D721Med (cell line): ENCODE measurements around the gene RICTOR.

Experiments
- DNase-seq: peaks from one replicate; pipeline ENCODE4 v3.0.0; 2011; ENCODE audit warnings: low spot score; ENCODE audit not compliant: insufficient read length
- FAIRE-seq: peaks from 2 replicates; lab custom pipeline; 2011; peaks lifted over from hg19 to GRCh38; lab: Jason Lieb, UNC
- CTCF ChIP-seq: IDR thresholded peaks from 2 replicates; pipeline ENCODE4 v1.5.1; 2012; ENCODE audit warnings: mild to moderate bottlenecking, control low read depth; ENCODE audit not compliant: insufficient read depth; ENCODE audit errors: missing control alignments

RICTOR gene

GRCh38 chr5:38899936-38900335 is 174.3 kb downstream of the RICTOR start:
- DNase-seq (no peak), FAIRE-seq (no peak)
- no peak for TF ChIP-seq CTCF

DNA sequence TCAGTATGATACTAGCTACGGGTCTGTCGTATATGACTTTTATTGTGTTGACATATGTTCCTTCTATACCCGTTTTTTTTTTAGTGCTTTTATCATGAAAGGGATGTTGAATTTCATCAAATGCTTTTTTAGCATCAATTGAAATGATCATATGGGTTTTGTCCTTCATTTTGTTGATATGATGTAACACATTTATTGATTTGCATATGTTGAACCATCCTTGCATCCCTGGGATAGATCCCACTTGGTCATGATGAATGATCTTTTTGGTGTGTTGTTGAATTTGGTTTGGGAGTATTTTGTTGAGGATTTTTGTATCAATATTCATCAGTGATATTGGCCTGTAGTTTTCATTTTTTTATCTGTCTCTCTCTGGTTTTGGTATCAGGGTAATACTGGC is 177.4 kb downstream of the RICTOR start:
- DNase-seq (no peak), FAIRE-seq (no peak)
- no peak for TF ChIP-seq CTCF

- FAIRE-seq: no peak
Observed at GRCh38 chr5:38892363-38892762, 181.8 kb downstream of the RICTOR start.

GRCh38 chr5:38891563-38891962 is 182.6 kb downstream of the RICTOR start:
- no peak for TF ChIP-seq CTCF
- no peak for DNase-seq
- FAIRE-seq: no peak

More at GRCh38 chr5:38892363-38892762, 181.8 kb downstream of the RICTOR start:
- no peak for TF ChIP-seq CTCF
- DNase-seq: no peak

DNA sequence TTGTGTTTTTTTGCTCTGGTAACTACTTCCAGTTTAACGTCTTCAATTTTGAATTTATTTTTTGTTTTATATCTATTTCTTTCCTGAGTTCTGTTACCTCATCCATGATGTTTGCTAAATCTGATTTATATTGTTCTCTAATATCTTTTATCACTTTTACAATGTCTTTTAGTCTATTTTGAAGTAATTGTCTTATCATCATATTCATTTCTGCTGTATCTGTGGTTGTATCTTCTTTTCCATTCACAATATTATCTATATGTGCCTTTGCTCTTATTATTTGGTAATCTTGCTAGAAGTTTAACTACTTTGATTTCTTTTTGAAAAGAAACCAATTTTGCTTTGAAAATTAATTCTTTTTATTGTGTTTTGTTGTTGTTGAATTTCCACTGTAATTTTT is 184.8 kb downstream of the RICTOR start:
- FAIRE-seq: no peak
- TF ChIP-seq CTCF: no peak
- no peak for DNase-seq

DNA sequence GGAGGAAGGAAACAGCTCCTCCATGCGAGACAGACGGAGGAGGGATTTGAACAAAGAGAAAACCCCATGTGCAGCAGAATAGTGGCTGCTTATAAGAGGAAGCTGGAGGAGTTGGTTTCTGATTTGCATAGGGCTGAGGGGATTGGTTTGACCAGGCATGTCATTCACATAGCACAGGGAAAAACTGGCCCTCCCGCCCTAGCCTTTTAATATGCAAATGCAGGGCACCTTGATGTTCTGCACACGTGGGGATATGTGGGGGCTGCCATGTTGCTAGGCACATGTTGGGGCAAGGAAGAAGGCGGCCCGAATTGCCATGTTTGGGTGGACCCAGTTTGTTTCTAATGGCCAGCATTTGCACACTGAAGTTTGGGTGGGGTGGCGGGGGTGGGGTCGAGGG is 186.2 kb downstream of the RICTOR start:
- TF ChIP-seq CTCF: no peak
- FAIRE-seq (no peak), DNase-seq (no peak)
